Naive thymus-derived CD4-positive, alpha-beta T cell (primary cell): ENCODE results near the gene FTH1. TPM values are rescaled to one million over a fixed set of nuclear protein-coding genes. Genes with fewer than 3 reads are reported as not detected.

Experiments
- ATAC-seq: fragments of 150-1000 bp; cut with Tn5 transposase; 2 replicates; pipeline ENCODE4 v1.10.0; 2021; ENCODE audit warnings: mild to moderate bottlenecking, moderate library complexity
- CTCF ChIA-PET: fragments of 350-600 bp; sonication (Branson Sonifier 250); formaldehyde crosslinking; loops from one replicate; lab custom pipeline; 2021; ENCODE audit warnings: antibody characterized with exemption; lab: Charles Lee
- POLR2A ChIA-PET: fragments of 350-600 bp; sonication (Branson Sonifier 250); formaldehyde crosslinking; loops from one replicate; lab custom pipeline; 2021; ENCODE audit warnings: antibody characterized with exemption, inconsistent platforms; lab: Charles Lee
- DNase-seq, 9 donors: peaks; one replicate each; pipeline versions ENCODE4 v3.0.0 to v3.0.0-alpha.2; 2020 to 2022; ENCODE audit warnings: mixed read lengths in 1 of 9
- H3K27ac ChIP-seq: one replicate; pipeline ENCODE4 v1.7.0; 2013; ENCODE audit warnings: mild to moderate bottlenecking, low read depth, low read length, moderate library complexity
- H3K27me3 ChIP-seq, 2 donors: one replicate each; pipeline ENCODE4 v1.7.0; 2013; ENCODE audit warnings: low read length in 2 of 2, mild to moderate bottlenecking in 2 of 2, moderate library complexity in 2 of 2; ENCODE audit not compliant: control insufficient read depth in 2 of 2, insufficient read depth in 2 of 2
- H3K36me3 ChIP-seq, 3 experiments: 1 replicate in 2 of 3; 2 replicates in 1 of 3; pipeline ENCODE4 v1.7.0; 2013; ENCODE audit warnings: low read length in 3 of 3, mild to moderate bottlenecking in 3 of 3, moderate library complexity in 1 of 3; ENCODE audit not compliant: insufficient read depth in 3 of 3, control insufficient read depth in 2 of 3
- H3K4me1 ChIP-seq, 2 donors: one replicate each; pipeline ENCODE4 v1.7.0; 2013; ENCODE audit warnings: low read length in 2 of 2, mild to moderate bottlenecking in 2 of 2, moderate library complexity in 1 of 2; ENCODE audit not compliant: control insufficient read depth in 2 of 2, insufficient read depth in 2 of 2
- H3K4me3 ChIP-seq: 2 replicates; pipeline ENCODE4 v1.7.0; 2013; ENCODE audit warnings: mild to moderate bottlenecking, low read length
- H3K9me3 ChIP-seq, 3 experiments: 1 replicate in 2 of 3; 2 replicates in 1 of 3; pipeline ENCODE4 v1.7.0; 2013; ENCODE audit warnings: low read length in 3 of 3; ENCODE audit not compliant: control insufficient read depth in 2 of 3
- H3K27ac Mint-ChIP-seq, 9 donors: one replicate each; pipeline ENCODE4 v1.8.0; 2020 to 2022; ENCODE audit warnings: mixed read lengths in 9 of 9, mild to moderate bottlenecking in 8 of 9, moderate library complexity in 5 of 9, inconsistent platforms in 2 of 9
- H3K27me3 Mint-ChIP-seq, 5 donors: one replicate each; pipeline ENCODE4 v1.8.0; 2021 to 2022; ENCODE audit warnings: mixed read lengths in 5 of 5, mild to moderate bottlenecking in 1 of 5
- H3K36me3 Mint-ChIP-seq, 5 donors: one replicate each; pipeline ENCODE4 v1.8.0; 2020 to 2022; ENCODE audit warnings: mixed read lengths in 5 of 5, mild to moderate bottlenecking in 3 of 5, inconsistent platforms in 1 of 5
- H3K4me1 Mint-ChIP-seq, 7 donors: one replicate each; pipeline ENCODE4 v1.8.0; 2020 to 2022; ENCODE audit warnings: mixed read lengths in 7 of 7, mild to moderate bottlenecking in 3 of 7, inconsistent platforms in 1 of 7
- H3K4me3 Mint-ChIP-seq, 10 donors: one replicate each; pipeline ENCODE4 v1.8.0; 2020 to 2022; ENCODE audit warnings: mild to moderate bottlenecking in 10 of 10, mixed read lengths in 10 of 10, moderate library complexity in 6 of 10, inconsistent platforms in 2 of 10
- H3K9me3 Mint-ChIP-seq, 11 donors: one replicate each; pipeline ENCODE4 v1.8.0; 2020 to 2022; ENCODE audit warnings: mixed read lengths in 11 of 11, mild to moderate bottlenecking in 4 of 11, inconsistent platforms in 1 of 11, moderate library complexity in 1 of 11
- intact Hi-C, 2 donors: fragments of 100-400 bp; cut with micrococcal nuclease; formaldehyde crosslinking; loops; one replicate each; pipeline ENCODE4 v1.15.1; 2023
- polyA plus RNA-seq, 2 donors: library from polyadenylated mRNA; unstranded; fragments of 300-500 nt; fragmentation: Illumina TruSeq; gene quantifications; one replicate each; pipeline ENCODE4 v1.2.3, GENCODE V29; 2021
- total RNA-seq, 6 experiments: library from RNA in 5 of 6; stranded (reverse) in 5 of 6; gene quantifications; 1 replicate in 5 of 6; 2 replicates in 1 of 6; pipeline ENCODE4 v1.2.3 and lab custom pipeline; 2021 to 2026

The FTH1 gene
- total and polyA plus RNA-seq, 7 experiments from 2014 or later, result 684 to 3,858 (median 1,833) TPM

DNA sequence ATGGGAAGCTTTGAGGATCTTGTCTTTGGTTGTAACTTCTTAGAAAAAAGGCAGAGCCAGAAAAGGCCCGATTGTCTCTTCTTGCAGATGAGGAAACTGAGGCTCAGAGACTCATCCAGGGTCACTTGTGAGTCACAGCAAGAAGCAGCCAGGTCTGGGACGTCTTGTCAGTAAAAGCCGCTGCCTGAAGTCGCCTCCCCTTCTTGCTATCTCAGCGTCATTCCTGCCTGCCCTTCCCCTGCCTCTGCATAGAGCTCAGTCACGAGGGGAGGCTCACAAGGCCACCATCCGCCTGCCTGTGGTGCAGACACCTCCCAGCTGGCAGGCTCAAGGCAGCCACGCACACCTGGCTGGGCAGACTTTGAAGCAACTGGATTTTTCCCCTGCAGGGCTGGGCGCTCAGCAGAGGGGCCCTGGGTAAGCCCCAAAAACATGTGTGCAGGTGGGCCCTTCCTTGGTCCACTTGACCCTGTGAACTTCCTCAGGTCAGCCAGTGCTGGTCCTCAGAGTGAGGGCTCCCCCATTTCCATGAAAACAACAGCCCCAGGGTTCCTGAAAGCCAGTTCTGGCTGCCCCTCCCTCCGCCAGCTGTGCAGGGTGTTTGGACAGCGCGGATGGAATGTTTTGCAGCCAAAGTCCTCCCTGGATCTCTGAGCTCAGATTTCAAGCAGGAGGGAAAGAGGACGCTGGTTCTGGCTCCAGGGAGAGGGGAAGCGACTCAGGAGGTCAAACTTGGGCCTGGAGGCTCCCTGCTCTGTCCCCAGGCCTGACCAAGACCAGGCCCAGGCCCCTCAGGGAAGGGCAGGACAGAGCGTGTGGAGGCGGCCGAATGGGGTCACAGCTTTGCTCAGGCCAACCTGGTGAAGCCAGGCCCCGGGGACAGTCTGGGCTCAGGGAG lies 44.0 kb downstream of the FTH1 start:
- peaks cover 21 to 39% (median 27%) of the 10 kb centered on the region in 5 donors for H3K27me3 Mint-ChIP-seq
- H3K4me3 ChIP-seq, result no peak overlapping the region
- DNase-seq, result no peak
- no peak for ATAC-seq
- H3K27ac Mint-ChIP-seq, result no peak overlapping the region
- H3K36me3 ChIP-seq, result no peaks in the 10 kb centered on the region
- peaks cover 0 to 1% (median 0%) of the 10 kb centered on the region in 11 donors for H3K9me3 Mint-ChIP-seq
- CTCF ChIA-PET, result no interaction called here
- no peak overlapping the region for H3K27ac ChIP-seq
- peaks cover 0 to 1% (median 0%) of the 10 kb centered on the region in 7 donors for H3K4me1 Mint-ChIP-seq
- no peaks in the 10 kb centered on the region for H3K4me1 ChIP-seq
- no peaks in the 10 kb centered on the region for H3K27me3 ChIP-seq
- no peaks in the 10 kb centered on the region for H3K36me3 Mint-ChIP-seq
- POLR2A ChIA-PET, result no interaction called here
- no peaks in the 10 kb centered on the region for H3K9me3 ChIP-seq
- H3K4me3 Mint-ChIP-seq, result no peak overlapping the region
- intact Hi-C loops, result no loop called here

DNA sequence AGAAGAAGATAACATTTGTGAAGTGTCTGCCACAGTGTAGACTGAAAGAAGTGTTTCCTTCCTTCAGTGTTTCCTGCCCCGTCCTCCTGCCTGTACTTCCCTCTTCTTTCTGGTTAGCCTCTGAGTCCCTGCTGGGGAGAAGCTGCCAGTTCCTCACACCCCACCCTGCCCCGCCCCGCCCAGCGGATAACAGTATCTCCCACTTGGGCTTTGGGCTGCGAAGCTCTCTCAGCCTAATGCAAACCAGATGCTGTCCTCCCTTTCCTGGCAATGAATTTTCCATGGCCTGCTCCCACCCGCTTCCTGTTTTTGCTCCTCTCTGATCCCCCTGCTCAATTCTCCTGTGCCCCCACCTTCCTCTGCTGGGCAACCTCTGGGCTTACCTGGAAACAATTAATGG lies 44.9 kb downstream of the FTH1 start:
- no peak overlapping the region for H3K4me3 Mint-ChIP-seq
- H3K4me1 Mint-ChIP-seq, result peaks cover 6 to 10% (median 8%) of the 10 kb centered on the region in 7 donors
- Histone ChIP-seq H3K27ac (no peak overlapping the region), H3K36me3 (no peaks in the 10 kb centered on the region), H3K27me3 (peaks cover 0 to 7% of the 10 kb centered on the region in 2 donors), H3K4me1 (no peaks in the 10 kb centered on the region), H3K9me3 (no peaks in the 10 kb centered on the region), H3K4me3 (no peak overlapping the region)
- H3K27me3 Mint-ChIP-seq, result peaks cover 30 to 48% (median 36%) of the 10 kb centered on the region in 5 donors
- peaks cover 0 to 1% (median 0%) of the 10 kb centered on the region in 11 donors for H3K9me3 Mint-ChIP-seq
- ChIA-PET POLR2A (no interaction called here), CTCF (no interaction called here)
- peak; percentile 66 for ATAC-seq
- intact Hi-C loops, result no loop called here
- H3K27ac Mint-ChIP-seq, result peak overlapping the region in 1 of 9 donors; percentile 67
- DNase-seq, result no peak
- peaks cover 0 to 3% (median 0%) of the 10 kb centered on the region in 5 donors for H3K36me3 Mint-ChIP-seq

DNA sequence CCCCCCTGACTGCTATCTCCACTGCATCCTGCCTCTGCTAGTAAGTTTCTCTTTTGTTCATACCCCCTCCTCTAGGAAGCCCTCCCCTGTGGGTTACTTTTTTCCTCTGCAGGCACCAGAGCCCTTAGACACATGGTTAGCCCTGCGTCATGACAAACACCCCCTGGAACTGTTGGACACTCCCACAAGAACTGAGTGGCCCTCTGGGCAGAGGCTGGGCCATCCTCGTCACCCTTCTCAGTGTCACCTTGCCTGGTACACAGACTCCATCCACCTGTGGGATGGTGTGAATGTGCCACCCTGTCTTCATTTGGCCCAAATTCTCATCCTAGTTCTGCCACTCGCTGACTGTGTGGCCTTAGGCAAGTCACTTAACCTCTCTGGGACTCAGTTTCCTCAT lies 46.0 kb downstream of the FTH1 start:
- Histone ChIP-seq H3K36me3 (no peaks in the 10 kb centered on the region), H3K4me1 (no peaks in the 10 kb centered on the region), H3K4me3 (no peak overlapping the region), H3K9me3 (no peaks in the 10 kb centered on the region), H3K27me3 (peaks cover 0 to 7% of the 10 kb centered on the region in 2 donors), H3K27ac (no peak overlapping the region)
- ATAC-seq (no peak), DNase-seq (no peak)
- no peak overlapping the region for H3K4me3 Mint-ChIP-seq
- peaks cover 0 to 3% (median 0%) of the 10 kb centered on the region in 5 donors for H3K36me3 Mint-ChIP-seq
- intact Hi-C loops, result no loop called here
- H3K27me3 Mint-ChIP-seq, result peaks cover 35 to 54% (median 41%) of the 10 kb centered on the region in 5 donors
- H3K4me1 Mint-ChIP-seq, result peaks cover 6 to 11% (median 9%) of the 10 kb centered on the region in 7 donors
- peaks cover 0 to 1% (median 0%) of the 10 kb centered on the region in 11 donors for H3K9me3 Mint-ChIP-seq
- ChIA-PET POLR2A (no interaction called here), CTCF (no interaction called here)
- H3K27ac Mint-ChIP-seq, result peak overlapping the region in 1 of 9 donors; percentile 33

DNA sequence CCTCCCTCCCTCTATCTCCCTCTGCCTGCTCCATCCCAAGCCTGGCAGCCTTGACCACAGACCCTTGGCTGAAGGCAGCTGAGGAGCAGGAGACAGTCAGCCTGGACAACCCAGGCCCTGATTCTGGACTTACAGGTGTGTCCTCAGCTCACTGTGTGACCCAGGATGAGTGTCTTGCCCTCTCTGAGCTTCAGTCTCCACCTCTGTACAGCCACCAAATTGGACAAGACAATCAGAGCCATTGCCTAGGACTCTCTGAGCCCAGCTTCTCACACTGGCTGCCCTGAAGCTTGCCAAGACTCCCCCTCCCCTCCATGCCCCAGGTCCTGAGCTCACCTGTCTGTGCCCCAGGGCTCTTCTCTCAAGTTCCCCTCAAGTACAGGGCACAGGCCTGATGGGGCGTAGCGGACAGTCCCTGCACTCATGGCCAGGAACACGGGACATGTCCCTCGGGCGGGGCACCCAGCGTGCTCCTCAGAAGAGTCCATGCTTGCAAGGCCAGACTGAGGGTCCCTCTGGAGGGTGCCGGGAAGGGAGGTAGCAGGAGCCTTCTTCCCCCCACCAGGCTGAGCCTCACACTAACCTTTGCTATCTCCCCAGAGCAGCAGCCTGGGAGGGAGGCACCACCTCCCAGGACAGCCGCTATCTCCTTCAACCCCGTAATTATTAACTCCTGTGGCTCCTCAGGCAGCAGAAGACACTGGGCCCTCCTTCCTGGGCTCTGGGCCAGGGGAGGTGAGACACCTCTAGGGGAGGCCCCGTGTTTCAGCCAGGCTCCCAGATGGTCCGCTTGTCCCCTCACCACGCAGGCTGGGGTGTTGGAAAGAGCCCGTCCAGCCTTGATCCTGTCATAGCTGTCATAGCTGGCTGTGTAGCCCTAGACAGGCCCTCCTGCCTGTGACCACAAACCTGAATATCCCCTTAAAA lies 47.5 kb downstream of the FTH1 start:
- Mint-ChIP-seq H3K9me3 (peaks cover 0 to under 1% (median 0%) of the 10 kb centered on the region in 11 donors), H3K4me1 (peaks cover 6 to 11% (median 9%) of the 10 kb centered on the region in 7 donors), H3K27ac (peak overlapping the region in 1 of 9 donors; percentile 43), H3K27me3 (peaks cover 45 to 59% (median 51%) of the 10 kb centered on the region in 5 donors), H3K4me3 (peak overlapping the region in 1 of 10 donors; percentile 1), H3K36me3 (peaks cover 0 to 3% (median 0%) of the 10 kb centered on the region in 5 donors)
- Histone ChIP-seq H3K4me1 (no peaks in the 10 kb centered on the region), H3K27me3 (peaks cover 0 to 7% of the 10 kb centered on the region in 2 donors), H3K27ac (no peak overlapping the region), H3K9me3 (no peaks in the 10 kb centered on the region), H3K36me3 (no peaks in the 10 kb centered on the region), H3K4me3 (no peak overlapping the region)
- intact Hi-C loops, result no loop called here
- no peak for ATAC-seq
- peak in 1 of 9 donors; percentile 17 for DNase-seq
- ChIA-PET POLR2A (interaction anchor here (0.5 kb wide), 1 partner anchor 592 kb away, joined by 6 read pairs; no protein-coding TSS in a partner anchor), CTCF (no interaction called here)

DNA sequence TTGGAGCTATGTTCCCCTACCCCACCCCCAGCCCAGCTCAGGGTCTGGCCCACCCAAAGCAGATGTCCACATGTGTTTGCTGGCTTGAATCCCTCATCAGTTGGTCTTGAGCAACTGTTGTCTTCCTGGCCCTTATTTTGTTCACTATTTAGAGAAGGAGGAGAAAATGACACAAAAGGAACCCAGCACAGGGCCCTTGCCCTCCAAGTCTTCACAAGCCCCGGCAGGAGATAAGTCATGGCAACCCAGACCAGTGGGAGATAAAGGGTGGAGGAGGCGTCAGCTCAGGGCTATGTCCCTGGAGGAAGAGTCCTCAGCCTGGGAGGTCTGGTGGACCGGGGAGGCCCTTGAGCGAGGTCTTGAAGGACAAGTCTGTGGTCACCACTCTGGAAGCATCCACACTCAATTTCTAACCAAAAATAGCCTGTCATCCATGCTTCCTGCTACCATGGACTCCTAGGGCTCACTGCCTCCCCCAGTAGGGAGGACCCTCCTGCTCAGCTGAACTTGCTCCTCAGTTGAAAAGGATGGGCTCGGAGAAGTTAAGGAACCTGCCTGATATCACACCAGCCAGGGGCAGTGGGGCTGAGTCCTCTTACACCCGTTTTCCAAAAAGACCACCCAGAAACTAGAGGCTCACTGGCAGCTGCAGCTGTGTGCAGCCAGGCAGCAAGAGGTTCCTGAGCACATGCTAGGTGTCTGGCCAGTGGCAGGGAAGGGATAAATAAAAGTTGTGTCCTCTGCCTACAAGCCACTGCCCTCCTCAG lies 48.3 kb downstream of the FTH1 start:
- intact Hi-C loops, result no loop called here

More for the DNA sequence above, 48.3 kb downstream of the FTH1 start:
- H3K9me3 Mint-ChIP-seq, result no peaks in the 10 kb centered on the region
- peak overlapping the region in 1 of 9 donors; percentile 63 for H3K27ac Mint-ChIP-seq
- CTCF ChIA-PET, result no interaction called here
- Histone ChIP-seq H3K27ac (no peak overlapping the region), H3K4me3 (no peak overlapping the region), H3K4me1 (no peaks in the 10 kb centered on the region), H3K27me3 (peaks cover 0 to 7% of the 10 kb centered on the region in 2 donors), H3K9me3 (no peaks in the 10 kb centered on the region), H3K36me3 (no peaks in the 10 kb centered on the region)
- H3K27me3 Mint-ChIP-seq, result peaks cover 54 to 63% (median 58%) of the 10 kb centered on the region in 5 donors
- H3K4me1 Mint-ChIP-seq, result peaks cover 6 to 11% (median 9%) of the 10 kb centered on the region in 7 donors
- ATAC-seq, result no peak
- peak overlapping the region in 3 of 10 donors; percentile 5 to 82 (median 6) for H3K4me3 Mint-ChIP-seq
- DNase-seq, result no peak
- POLR2A ChIA-PET, result no interaction called here
- H3K36me3 Mint-ChIP-seq, result peaks cover 0 to 3% (median 0%) of the 10 kb centered on the region in 5 donors
